ENCODE results near the gene NECTIN4.
A peak's percentile ranks its signal among the peaks of the same experiment; 100 is the strongest.
"Not testable (repeated sequence)": the region's sequence is repeated elsewhere in the genome, so short reads cannot be mapped to it uniquely, and the experiment has no call there.

Gene NECTIN4

DNA sequence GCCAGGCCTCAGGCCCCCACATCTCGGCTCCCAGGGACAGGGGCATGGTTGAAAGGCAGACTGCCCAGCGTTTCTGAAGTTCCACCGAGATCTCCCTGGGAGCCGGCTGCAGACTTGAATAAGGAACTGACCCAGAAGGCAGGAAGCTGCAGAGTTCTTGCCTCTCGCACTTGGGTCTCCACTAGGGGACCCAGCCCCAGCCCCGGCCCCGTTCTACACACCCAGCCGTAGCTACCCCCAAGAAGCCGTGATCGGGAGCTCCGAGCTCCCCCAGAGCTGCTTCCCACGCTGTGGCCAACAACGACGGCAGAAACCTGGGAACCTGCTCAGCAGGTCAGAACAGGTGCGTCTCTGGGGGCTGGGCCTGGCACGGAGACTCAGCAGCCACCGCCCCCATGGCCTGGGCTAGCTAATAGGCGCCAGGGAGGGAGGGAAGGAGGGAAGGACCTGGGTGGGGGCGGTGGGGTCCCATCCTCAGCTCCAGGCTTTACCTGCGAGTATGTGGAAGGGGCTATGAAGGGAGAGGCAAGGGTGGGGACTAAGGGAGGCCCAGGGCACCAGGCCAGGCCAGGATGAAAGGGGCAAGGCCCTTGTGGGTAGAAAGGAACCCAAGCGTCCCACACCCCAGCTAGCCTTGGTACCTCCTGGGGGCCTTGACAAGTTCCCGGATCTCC, at the start of gene NECTIN4:
NECTIN4 (minus strand) TSS at position 308 of the 674 bp plus-strand sequence; CDS start at position 46, 262 bp downstream.
- no peak for DNase-seq (ENCODE audit: low spot score)

DNA sequence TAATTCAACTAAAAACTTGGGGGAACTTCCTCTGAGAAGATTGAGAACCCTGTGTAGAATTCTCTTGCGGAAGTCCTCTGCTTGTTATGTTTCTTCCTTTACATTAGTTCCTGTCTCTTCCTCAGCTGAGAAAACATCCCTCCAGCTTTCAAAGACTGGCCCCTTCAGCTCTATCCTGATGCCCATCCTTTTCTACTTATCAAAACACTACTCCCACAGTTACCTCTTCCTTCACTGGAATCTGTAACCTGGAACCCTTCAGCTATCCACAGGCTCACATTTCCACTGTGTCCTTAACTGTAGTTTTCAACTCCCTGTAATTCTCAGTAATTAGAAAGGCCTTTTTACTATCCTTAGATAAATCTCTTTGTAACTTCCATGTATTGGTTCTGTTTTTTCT, 49.1 kb upstream of the NECTIN4 start:
- DNase-seq (ENCODE audit: low spot score), result no peak

DNA sequence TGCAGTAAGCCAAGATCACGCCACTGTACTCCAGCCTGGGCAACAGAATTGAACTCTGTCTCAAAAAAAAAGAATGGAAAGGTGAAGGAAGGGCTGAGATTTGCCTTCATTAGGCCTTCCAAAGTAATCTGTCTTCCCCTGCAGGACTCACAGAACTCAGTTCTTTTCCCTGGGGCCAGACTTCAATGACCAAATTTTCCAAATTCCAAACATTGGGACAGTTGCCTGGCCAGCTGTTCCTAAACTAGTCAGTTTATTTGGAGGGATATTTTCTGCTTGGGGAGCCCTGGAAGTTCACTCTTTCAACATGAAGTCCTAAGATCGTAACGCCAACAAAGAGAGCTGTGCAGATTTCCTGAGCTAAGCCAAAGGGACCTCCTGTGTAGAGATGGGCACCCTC, 48.5 kb upstream of the NECTIN4 start:
- DNase-seq (ENCODE audit: low spot score), result no peak

DNA sequence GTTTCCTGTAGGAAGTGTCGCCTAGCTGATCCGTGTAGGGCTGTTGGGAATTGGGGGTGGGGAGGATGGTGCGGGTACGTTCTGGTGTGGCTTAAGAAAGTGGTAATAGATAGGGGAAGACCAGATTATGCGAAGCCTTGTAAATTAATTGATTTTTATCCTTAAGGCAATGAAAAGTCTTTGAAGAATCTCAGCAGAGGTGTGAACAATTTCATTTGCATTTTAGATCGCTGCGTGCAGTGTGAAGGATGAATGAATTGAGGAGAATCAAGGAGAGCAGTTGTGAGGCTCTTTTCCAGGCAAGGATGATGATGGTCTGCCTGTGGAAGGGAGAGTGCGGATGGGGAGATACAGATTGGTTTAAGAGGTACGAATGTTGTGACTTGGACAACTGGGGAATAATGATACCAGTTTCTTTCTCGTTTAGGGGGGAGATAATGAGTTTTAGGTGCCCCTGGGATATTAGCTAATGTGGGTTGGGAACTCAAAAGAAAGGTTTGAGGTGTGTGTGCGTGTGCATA, 43.9 kb upstream of the NECTIN4 start:
- DNase-seq (ENCODE audit: low spot score), result no peak

DNA sequence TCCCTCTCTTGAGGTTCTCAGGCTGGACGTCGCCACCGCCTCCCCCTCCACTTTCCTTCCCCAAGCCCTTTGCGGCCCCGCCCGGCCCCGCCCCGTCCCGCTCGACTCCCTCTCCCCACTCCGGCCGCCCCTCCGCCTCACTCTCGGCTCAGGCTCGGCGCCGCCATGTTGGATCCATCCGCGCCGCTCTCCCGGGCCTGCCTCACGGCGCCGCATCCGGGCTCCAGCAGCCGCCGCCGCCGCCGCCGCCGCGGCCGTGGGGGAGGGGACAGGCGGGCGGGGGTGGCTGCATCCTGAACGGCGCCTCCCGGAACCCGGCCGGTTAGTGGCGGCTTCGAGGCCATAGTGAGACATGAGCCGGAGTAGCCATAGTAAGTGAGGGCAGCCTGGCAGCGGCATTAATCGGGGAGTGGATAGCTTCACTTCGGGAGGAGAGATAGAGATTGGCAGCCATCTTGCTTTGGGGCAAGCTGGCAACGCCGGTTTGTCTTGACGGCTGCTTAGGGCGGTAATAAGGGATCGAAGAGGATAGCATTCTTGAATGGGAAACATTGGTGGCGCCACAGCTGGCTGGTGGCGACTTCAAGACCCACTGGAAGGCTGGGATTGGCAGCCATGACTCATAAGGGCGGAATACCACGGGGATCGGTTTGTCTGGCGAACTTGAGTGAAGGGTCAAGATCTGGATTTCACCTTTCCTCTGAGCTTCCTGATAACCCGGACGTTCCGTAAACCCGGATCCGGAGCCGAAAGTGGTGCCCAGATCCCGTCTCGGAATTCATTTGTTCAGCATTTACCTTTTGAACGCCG, 43.3 kb upstream of the NECTIN4 start, which contains the start of gene DEDD:
DEDD (minus strand) TSS at position 258 of the 810 bp plus-strand sequence. CDS start 8,205 bp downstream, outside the sequence.
- DNase-seq (ENCODE audit: low spot score), result peak; percentile 92

DNA sequence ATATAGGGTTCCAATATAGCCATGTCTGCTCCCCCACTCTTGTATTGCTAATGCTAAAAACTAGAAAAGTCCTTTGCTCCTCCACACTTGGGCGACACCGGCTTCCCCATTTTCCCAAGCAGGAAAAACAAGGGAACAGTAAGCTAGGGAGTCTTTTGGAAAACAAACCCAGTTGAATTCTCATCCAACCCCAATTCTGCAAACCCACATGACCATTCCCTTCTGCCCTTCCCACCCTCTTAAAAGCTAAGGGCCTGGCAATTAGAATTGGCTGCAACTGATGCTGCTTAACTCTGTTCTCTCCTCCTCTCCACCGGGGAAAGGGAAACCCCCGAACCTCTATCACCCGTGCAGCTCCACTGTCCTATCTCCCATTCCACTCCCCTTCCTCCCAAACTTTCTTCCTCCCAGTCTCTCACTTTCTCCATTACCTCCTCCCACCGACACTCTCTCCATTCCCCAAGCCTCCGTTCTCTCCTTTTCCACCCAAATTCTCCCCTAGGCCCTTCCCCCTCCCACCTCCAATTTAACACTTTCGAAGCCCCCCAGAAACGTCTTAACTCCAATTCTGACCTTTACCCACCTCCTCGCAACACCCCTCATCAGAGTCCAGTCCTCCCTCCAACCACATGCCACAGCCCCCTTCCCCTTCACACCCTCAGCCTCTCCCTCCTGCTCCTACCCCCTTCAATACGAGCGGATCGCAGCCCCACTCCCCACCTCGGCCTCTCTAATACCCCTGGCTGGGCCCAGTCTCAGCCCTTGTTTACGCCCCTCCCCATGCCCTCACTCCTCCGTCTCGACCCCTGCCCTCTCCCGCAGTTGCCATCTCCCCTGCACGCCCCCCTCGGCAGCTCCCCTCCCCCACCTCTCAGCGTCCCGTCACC, 42.4 kb upstream of the NECTIN4 start:
- peak; percentile 40 for DNase-seq (ENCODE audit: low spot score)

DNA sequence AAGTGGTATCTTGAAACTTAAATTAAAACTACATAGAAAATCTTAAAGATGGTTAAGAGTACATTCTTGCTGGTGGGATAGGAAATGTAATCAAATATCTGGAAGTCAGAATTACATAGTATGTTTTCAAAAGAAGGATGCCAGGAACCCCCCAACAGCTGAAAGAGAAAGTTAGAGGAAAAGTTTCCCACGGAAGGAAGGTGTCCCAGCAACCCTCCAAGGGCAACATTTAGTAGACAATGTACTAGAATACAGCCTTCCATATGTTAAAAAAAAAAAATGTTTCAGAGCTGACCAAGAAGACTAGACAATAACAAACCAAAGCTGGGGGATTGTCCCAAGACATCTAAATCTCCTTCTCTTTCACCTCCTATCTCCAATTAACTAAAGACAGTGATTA, 40.9 kb upstream of the NECTIN4 start:
- no peak for DNase-seq (ENCODE audit: low spot score)

DNA sequence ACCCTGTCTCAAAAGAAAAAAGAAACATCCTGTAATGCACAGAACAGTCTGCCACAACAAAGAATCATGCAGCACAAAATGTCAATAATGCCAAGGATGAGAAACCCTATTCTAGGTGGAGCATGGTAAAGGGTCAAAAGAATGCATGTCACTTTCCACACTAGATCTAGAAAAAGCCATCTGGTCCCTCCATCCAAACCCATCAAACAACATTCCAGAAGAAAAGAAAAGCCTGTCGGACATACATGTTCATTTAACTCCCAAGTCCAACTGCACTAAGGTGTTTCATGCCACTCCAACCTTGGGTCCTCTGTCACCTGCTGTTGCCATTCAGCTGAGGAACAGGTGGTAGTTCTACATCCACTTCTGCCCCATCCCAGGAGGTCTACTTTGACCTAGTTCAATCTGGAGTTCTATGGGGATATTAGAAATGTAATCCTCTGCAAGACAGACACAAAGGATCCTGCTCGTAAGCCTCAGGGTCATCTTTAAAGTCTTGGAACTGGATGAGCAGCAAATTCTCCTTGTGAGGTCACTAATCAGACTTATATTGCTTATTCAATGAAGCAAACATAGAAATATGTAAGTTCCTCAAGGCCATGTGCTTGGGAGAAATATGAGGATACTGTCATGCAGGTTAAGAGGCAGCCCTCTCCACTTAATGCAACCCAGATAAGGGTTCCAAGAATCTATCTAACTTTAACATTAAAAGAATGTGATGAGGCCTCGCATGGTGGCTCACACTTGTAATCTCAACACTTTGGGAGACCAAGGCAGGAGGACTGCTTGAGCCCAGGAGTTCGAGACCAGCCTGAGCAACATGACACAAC, 39.4 kb upstream of the NECTIN4 start:
- DNase-seq (ENCODE audit: low spot score), result no peak

DNA sequence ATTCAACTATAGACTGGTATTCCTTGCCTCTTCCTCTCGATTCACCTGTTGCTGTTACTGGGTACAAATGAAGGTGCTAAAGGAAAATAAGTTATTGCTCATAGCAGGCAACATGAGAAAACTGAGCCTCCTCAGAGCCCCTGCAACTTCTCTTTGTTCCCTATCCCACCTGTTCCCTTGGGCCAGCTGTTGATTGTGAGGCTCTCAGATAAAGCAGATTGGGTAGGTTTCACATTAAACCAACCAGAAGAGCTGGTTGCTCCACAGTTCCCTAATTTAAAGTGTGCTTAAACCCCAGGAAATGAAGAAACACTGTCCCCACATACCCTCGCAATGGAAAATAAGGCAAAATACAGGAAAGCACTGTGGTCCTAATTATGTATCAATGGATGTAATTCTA, 38.3 kb upstream of the NECTIN4 start:
- no peak for DNase-seq (ENCODE audit: low spot score)

DNA sequence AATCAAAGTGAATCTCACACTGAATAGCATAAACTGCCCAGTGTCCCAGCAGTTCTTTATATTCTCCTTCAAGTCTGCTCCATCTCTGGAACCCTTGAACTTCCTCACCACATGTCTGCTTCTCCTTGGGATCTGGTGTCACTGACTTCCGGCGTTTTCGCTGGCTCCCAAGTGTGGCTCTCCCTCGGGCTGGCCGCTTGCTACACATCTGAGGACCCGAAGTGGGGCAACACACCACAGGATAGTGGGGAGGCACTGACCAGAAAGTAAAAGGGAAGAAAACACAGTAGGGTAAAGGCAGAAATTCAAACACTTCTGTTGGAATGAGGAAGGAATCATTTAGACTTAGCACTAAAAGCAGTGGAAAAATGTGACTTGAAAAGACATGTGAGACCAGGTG, 33.6 kb upstream of the NECTIN4 start:
- no peak for DNase-seq (ENCODE audit: low spot score)

DNA sequence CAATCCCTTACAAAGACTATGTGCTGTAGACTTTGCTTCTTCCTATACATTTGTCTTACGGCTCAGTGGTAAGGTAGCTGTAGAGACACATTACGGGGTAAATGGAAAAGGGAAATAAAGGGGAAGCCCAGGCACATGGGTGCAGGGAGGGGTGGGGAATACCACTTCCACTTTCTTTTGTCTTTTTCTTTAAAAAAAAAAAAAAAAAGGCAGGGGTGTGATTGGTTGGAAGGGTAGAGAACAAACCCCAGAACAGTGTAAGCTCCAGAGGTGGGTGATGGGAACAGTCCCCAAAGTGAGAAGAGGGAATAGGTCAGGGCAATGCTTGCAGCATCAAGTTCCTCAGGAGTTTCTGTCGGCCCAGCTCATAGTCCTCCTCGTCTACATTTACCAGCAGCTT, 32.5 kb upstream of the NECTIN4 start:
- no peak for DNase-seq (ENCODE audit: low spot score)

DNA sequence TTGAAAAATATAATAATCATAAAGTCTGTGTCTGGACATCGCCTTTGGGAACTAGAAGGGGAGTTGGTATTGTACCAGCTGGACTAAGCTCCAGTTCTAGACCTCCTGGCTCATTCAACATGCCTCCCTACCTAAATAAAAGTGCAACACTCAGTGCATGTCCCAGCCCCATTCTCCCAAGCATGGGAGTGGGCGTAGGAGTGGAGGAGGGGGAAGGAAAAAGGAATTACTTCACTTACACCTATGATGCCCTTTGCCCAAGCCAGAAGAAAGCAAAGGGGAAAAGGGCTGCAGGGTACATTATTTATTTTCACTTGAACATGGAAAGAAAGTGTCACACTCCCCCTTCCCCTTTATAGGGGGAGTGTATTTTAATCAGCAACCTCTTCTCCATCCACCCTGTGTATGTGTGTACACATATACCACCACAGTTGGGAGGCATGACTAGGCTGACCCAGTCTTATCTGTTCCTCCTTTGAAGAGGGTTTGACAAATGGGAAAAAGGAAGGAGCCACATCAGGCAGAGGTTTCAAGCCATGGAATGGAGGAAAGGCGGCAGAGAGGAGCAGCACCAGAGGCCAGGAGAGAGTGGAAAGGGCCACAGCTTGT, 31.8 kb upstream of the NECTIN4 start:
- no peak for DNase-seq (ENCODE audit: low spot score)

DNA sequence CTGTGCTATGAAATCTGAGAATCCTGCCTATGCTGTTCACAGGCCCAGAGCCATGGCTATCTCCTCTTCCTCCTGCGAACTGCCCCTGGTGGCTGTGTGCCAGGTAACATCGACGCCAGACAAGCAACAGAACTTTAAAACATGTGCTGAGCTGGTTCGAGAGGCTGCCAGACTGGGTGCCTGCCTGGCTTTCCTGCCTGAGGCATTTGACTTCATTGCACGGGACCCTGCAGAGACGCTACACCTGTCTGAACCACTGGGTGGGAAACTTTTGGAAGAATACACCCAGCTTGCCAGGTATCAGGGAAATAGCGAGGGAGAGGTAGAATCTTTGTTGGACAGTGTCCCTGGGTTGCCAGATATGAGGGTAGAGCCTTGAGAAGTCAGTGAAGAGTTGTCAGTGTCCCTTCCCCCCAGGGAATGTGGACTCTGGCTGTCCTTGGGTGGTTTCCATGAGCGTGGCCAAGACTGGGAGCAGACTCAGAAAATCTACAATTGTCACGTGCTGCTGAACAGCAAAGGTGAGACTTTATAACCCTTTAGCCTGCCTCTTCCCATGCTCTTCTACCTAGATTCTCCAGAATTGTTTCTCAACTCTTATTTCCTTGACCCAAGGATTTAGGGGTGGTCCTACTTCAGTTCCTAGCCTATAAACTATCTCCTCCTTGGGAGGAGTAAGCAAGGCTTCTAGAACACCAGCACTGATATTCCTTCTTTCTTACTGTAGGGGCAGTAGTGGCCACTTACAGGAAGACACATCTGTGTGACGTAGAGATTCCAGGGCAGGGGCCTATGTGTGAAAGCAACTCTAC, 29.9 kb upstream of the NECTIN4 start:
- peak; percentile 80 for DNase-seq (ENCODE audit: low spot score)

DNA sequence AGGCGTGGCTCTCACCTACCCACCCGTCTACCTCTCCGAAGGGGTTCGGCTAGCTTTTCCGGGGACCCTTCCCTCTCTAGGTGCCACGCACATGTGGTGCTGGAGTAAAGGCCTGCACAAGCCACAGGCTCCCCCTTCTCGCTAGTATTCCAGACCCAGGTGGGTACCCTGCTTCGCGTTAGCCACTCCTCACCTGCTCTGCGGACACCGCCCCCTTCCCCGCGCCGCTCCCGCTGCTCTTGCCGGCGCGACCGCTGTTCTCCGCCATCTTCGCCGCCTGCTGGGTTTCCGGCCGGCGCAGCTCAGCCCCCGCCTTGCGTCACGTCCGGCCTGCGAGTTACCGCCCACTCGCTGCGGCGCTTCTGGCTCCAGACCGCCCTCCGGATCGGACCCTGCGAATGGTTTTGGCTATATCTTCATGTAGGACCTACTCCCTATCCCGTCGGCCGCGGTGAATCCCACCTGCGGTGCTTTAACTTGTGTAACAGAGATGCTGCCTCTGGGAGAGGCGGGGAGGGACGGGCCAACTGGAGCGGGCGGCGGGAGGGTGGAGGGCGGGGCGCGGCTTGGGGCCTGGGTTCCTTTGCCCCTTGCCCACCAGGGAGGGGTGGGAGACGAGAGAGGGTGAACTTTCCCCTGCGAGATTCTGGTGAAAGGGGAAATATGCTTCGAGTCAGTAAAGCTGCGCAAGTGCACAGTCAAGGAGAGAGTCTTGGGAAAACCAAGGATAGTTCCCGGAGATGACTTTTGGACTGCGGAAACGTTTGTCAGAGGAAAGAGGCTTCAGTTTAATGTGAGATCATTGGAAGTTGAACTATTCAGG, 28.6 kb upstream of the NECTIN4 start, which contains the start of the genes NIT1 and PFDN2:
NIT1 (plus strand) TSS at position 347 of the 823 bp plus-strand sequence; CDS start at position 419, 72 bp downstream.
PFDN2 (minus strand) TSS at position 279 of the 823 bp plus-strand sequence; CDS start at position 268, 11 bp downstream.
- DNase-seq (ENCODE audit: low spot score), result peak; percentile 92

DNA sequence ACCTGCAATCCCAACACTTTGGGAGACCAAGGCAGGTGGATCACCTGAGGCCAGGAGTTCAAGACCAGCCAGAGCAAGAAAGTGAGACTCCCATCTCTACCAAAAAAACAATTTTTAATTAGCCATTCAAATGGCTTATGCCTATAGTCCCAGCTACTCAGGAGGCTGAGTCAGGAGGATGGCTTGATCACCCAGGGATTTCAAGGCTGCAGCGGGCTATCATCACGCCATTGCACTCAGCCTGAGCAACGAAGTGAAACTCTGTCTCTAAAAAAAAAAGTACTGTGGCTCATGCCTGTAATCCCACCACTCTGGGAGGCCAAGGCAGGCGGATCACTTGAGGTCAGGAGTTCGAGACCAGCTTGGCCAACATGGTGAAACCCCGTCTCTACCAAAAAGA, 26.6 kb upstream of the NECTIN4 start:
- not testable (repeated sequence) for DNase-seq (ENCODE audit: low spot score)

DNA sequence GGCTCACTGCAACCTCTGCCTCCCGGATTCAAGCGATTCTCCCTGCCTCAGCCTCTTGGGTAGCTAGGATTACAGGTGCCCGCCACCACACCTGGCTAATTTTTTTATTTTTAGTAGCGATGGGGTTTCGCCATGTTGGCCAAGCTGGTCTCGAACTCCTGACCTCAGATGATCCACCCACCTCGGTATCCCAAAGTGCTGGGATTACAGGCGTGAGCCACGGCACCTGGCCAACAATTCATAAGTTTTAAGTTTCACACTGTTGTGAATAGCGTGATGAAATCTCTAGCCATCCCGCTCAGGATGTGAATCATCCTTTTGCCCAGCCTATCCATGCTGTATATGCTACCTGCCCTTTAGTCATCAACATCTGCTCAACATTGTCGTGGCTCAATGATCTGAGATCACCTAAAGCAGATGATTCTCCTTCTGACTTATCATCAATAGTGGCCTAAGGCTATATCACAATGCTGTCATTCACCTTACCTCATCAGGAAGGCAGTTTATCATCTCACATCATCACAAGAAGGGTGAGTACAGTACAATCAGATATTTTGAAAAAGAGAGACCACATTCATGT, 25.9 kb upstream of the NECTIN4 start:
- no peak for DNase-seq (ENCODE audit: low spot score)

DNA sequence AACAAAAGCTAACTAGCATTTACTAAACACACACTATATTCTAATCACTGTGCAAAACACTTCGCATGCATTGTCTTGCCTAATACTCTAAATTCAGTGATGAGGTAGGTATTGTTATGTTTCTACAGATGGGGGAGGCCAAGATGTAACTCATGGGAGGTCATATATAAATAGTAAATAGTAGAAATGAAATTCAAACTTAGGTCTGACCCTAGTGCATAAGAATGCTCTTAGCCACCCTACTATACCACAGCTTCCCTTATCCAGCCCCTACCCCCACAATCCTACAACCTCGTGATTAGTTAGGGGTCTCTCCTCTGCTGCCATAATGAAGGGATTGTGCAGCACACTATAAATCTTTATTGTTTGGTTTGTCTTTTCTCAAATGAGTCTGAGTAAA, 25.2 kb upstream of the NECTIN4 start:
- DNase-seq (ENCODE audit: low spot score), result no peak

DNA sequence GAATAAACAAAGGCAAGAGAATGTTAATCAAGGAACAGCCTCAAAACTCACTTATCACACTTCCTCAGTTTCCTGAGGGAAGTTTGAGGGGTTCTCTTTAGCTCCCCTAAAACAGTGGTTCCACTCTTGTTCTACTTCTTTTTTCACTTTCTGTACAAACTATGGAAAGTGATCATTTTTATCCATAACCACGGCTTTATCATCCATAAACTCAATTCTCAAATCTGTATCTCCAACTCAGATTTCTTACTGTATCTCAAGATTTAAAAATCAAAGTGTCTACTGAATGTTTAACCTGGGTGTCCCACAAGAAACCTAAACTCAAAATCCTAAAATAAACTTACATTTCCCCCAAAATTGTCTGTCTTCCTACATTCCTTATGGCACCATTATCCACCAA, 24.6 kb upstream of the NECTIN4 start:
- DNase-seq (ENCODE audit: low spot score), result no peak
